Stimulated activated CD4-positive, alpha-beta T cell treated with anti-CD3 and anti-CD28 coated beads, Interleukin-4, amount 100 ng/mL, for 24 hours (primary cell): ENCODE results near the gene HCRTR2.
"Not testable (repeated sequence)": the region's sequence is repeated elsewhere in the genome, so short reads cannot be mapped to it uniquely, and the experiment has no call there.

Experiments used
- DNase-seq: peaks from one replicate; pipeline ENCODE4 v3.0.0-alpha.2; 2020

Gene HCRTR2

DNA sequence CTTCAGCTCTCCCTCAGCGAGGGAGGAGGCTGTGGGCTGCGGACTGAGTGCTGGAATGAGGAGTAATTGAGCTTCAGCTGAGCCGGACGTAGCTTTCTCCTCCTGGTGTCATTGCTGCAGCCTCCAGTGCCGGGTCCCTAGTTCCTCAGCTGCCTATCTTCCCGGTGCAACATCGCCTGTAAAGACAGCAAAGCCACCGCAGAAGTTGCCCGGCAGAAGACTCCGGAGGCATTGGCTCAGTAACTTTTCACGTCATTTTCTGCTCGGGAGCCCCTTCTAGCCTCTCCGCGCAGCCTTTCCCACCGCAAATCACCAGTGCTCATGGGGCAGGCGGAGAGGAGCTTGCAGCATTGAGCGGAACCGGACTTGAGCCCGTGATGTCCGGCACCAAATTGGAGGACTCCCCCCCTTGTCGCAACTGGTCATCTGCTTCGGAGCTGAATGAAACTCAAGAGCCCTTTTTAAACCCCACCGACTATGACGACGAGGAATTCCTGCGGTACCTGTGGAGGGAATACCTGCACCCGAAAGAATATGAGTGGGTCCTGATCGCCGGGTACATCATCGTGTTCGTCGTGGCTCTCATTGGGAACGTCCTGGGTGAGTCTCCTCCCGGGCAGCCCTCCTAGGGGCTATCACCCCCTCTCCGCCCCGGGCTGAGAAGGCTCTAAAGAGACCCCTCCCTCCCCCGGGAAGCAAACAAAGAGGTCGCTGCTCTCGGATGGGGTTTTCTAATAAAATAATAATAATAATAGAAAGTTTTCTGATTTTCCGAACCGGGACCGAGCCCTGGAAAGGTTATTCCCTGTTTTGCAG lies at the start of gene HCRTR2:
Gene HCRTR2, plus strand, starts transcription at position 305 of the 816 bp plus-strand sequence. Its CDS starts 73 bp downstream, at position 378.
- no peak for DNase-seq

DNA sequence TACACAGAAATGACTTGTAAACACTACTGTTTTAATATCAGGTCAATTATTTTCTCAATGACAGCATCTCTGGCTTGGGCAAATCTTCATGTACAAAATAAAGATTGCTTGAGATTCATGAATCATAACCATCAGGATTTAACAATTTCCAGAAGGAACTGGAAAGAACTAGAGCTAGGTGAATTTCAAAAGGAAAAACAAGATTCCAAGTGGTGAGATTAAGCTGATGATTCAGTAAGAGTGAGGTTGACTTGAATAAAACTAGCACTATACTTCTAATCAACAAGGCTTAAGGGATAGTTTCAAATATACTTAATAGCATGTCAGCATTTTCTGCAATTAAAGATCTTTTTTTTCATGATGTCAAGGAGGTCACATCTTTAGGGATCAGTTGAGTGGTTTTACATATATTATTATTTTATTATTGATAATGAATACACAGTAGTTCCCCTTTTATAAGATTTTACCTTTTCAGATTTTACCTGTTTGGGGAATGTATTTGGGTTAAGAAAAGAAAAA lies 43.5 kb upstream of the HCRTR2 start:
- DNase-seq: no peak

DNA sequence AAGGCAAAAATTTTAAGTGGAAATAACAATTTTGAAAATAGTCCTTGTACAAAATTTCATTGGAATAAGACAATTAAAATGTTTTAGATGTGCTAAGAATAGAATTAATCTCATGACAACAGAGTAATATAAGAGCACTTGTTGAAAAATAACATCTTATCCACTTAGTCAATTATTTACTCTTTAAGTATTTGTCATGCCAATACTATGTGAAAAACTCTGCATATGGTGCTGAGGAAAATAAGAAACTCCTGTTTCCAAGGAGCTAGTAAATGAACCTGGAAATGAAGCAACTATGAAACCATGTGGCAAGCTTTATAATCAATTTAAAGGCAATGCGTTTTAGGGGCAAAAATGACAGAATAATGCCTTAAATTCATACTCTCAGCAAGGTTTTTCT lies 42.7 kb upstream of the HCRTR2 start:
- no peak for DNase-seq

DNA sequence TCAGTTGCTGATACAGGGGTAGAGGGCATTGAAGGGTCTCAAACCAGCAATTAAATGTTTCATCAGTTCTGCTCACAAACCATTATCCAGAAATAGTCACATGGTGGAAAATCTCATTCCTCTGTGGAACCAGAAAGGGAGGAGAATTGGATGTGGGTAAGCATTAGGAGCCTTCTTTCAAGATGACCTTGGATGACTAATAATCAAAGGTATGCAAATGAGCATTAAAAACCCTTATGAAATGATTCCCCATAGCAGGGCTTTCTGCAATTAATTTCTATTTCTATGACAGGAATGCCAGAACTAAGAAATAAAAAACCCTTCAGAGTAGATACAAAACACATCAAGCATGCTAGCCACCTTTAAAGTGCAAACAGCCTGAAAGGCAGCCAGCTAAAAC lies 37.4 kb upstream of the HCRTR2 start:
- DNase-seq: no peak

DNA sequence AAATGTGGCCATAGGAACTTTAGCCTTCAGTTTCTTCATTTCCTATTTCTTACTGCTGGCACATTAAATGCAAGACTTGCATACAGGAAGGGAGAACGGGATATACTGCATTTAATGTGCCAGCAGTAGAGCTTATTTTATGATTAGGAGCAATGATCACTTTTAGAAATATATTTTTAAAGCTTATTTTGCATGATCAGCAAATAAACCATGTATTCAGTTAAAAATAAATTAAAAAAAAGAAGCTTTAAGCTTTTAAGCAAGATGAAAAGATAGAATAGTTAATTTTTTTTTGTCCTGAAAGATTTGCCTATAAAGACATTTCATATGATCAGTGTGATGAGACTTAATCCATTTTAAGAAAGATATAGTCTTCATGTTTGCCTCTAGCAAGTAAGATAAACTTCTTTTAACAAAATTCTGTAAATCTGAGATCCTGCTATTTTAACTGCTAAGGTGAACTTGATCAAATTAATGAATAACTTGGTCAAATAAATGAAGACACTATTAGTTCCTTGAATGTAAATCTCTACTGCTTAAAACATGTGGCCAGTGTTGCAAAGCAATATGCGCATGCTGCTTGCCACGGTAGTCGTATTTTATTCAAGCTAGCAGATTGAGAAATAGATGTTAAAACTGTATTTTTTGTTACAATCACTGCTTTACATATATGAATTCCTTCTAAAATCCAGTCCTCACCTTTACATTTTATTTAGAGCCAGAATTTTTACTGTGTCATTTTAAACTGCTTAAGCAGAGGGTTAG lies 36.2 kb upstream of the HCRTR2 start:
- DNase-seq: no peak

DNA sequence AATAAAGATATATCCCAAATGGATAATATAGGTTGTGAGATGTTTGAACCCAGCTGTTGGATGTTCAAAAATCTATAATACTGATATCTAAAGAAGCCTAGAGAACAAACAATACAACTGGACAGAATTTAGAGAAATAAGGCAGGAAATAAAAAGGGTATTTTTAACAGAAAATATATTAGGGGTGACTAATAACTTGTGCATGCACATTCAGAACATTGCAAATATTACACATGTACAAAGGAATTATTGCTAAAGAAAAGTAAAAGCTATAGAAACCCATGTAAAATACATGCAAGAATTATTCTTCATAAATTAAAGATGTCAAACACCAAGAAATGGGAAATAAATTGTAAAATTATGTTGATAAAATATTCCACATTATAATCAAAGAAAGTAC lies 32.7 kb upstream of the HCRTR2 start:
- DNase-seq: no peak

DNA sequence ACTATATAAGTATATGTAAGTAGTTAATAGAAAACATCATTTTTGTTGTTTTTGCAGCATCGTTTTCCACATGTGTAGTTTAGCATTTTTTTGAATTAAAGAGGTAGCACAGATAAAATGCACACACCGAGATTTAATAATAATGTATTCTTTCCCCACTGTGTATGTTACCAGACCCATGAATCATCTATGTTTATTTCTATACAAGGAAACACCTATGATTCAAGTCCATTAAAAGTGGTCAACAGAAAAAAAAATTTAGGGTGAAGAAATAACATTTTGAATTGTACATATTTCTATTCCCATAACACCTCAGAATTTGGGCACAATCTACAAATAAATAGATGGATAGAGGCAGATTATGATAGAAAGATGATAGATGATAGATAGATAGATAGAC lies 31.7 kb upstream of the HCRTR2 start:
- DNase-seq: no peak

DNA sequence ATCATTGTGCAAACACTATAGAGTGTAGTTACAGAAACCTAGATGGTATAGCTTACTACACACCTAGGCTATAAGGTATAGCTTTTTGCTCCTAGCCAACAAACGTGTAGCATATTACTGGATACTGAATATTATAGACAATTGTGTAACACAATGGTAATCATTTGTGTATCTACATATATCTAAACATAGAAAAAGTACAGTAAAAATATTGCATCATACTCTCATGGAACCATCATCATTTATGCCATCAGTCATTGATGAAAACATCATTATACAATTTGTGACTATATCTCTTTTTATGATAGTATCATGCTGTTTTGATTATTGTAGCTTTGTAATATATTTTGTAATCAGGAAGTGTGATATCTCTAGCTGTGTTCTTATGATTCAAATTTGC lies 21.0 kb upstream of the HCRTR2 start:
- DNase-seq: no peak

DNA sequence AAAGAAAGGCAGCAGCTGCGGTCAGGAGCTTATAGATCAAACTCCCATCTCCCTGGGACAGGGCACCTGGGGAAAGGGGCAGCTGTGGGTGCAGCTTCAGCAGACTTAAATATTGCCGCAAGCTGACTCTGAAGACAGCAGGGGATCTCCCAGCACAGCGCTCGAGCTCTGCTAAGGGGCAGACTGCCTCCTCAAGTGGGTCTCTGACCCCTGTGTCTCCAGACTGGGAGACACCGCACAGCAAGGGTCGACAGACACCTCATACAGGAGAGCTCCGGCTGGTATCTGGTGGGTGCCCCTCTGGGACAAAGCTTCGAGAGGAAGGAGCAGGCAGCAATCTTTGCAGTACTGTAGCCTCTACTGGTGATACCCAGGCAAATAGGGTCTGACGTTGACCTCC lies 15.5 kb upstream of the HCRTR2 start:
- not testable (repeated sequence) for DNase-seq

DNA sequence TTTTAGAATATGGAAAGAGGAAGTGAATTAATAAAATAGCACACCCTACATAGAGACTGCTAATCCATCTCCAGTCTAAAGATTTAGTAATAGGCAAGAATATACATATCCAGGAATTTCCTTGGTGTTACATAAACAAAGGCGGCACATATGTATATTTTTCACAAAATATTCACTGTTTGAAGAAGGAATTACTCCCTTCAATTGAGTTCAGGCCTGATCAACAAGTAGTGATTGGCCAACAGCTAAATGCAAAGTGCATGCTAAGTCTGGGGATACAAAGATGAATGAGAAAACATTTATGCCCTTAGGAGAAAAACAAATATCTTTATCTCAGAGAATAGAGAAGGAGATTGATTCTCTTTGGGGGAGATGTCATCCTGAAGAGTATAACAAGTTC lies 6.5 kb upstream of the HCRTR2 start:
- DNase-seq: no peak

DNA sequence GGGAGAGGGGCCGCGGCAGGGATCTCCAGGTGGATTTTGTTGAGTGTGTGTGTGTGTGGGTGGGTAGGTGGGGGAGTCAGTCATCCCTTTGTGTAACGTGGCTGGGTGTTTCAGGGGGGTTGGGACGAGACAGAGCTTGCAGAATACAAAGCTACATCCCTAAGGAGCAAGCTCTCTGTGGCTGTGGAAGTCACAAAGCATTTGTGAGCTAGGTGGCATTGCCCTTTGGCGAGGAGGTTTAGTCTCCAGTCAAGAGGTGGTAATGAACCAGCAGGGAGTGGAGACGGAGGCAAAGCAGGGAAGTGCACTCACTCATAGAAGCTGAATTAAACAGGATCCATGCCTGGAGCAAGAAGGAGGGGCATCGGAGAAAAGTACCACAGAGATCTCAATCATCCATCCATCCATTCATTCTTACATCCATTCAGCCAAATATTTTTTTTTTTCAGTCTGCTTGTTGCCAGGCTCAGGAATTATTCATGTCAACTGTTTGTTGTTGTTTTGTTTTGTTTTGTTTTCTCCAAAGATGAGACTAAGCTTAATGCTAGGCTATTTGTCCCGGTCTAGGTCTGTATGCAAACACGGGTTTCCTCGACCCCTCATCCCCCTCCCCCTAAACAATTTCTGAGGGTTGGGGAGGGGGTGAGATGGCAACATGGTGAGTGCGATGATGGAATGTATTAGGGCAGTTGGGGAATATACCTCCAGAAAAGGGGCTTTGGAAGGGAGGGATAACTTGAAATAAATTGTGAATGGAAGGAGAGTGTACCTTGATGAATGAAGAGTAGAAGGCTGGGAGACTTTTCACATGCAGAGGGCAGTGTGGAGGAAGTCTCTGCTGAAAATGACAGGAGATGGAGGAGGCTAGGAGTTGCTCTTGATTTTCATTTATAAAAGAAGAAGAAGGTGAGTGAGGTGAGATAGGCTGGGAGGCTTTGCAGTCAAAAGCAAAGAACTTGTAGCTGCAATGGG lies 1.0 kb downstream of the HCRTR2 start:
- no peak for DNase-seq

DNA sequence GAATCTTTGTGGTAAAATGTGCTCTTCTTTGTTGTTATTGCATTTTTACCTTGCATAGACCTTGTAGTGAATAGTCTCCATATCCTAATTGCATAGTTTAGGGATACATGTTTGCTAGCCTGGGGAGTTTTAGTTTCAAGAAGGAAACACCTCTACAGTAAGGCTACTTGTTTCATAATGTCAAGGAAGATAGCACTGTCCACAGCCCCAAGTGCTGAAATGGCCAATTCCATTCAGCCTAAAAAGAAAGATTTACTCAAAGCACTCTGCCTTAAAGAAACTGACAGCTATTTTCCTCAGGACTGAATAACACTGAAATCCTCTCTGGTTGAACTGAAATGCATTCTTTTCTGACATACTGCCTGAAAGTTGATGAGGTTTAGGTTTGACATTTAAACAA lies 2.6 kb downstream of the HCRTR2 start:
- DNase-seq: no peak

DNA sequence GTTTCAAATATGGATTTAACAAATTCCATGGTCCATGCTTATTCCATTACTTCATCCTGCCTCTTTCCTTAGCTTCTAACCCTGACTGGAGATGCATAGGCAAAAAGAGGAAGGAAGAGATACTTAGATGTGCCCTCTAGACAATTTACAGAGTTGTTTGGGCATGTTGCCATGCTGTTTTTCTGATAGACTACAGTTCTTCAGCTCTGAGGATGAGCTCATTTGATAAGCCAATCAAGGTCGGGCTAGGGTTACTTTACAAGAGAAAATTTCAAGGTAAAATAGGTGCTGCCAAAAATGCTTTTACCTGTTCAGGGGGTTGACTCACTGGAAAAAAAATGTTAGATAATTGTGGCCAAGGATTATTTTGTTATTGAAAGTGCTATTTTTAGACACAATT lies 5.9 kb downstream of the HCRTR2 start:
- no peak for DNase-seq

DNA sequence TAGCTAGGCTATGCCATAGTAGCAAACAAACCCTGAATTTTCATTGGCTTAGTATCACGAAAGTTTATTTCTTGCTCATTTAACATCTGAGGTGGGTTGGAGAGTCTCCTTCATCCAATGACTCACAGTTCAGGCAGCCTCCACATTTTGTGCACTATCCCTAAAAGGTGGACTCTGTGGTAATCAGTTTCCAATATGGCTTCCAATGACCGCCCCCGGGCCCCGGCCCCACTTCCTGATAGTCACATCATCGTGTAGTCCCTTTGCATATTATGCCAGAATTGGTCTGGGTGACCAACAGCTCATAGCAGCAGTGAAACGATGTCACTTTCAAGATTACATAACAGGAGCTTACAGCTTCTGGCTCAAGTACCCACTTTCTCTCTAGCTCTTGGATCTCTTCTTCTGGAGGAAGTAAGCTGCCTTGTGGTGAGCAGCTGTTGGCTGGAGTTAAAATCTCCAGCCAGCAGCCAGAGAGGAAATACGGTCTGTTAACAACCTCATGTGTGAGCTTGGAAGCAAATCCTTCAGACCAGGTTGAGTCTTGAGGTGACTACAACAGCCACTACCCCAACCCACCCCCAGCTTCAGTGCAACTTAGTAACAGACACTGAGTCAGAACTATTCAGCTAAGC lies 7.8 kb downstream of the HCRTR2 start:
- no peak for DNase-seq

DNA sequence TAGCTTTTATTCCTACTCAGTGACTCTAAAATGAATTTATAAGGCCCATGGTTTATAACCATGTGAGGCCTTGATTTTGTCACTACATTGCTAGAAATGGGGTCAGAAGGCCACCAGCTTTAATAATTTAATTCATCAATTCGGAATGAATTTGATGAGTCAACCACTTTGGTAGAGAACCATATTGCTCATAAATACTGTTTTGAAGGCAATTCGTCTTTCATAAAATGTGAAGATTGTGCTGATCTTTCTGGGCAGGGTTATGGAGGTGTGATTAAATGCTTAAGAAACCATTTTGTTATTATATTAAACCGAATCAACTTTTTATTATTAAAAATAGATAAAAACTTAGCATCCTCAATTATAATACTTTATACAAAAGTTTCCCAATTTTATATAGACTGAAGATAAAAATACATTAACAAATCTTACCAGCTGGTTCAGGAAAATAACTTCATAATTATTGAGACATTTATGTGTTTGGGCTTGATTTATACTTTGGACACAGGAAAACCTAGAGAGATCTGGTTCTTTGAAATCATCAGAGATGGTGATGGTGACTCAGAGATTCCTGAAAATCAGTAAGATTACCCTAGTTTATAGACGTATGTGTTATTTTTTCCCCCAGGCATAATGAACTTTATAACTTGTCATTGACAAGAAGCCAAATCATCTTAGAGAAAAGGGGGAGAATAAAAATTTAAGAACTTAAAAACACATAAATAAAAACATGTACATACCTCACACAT lies 10.6 kb downstream of the HCRTR2 start:
- no peak for DNase-seq

DNA sequence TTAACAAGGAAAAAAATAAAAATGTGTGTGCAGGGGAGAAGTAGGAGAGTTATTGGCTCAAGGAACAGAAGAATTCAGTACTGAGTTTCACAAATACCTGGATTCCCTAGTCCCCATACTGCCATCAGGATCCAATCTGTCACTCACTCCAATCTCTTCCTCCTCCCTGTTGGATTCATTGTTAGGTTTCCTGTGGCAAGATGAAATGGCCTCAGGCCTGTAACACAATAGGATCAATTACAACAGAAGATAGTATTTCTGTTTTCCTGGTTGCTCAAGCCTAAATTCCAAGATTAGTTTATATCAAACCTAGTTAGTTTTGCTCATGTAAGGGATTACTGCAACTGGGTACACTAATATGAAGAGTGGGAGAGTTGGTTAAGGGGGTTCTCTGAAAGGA lies 24.4 kb downstream of the HCRTR2 start:
- DNase-seq: no peak

DNA sequence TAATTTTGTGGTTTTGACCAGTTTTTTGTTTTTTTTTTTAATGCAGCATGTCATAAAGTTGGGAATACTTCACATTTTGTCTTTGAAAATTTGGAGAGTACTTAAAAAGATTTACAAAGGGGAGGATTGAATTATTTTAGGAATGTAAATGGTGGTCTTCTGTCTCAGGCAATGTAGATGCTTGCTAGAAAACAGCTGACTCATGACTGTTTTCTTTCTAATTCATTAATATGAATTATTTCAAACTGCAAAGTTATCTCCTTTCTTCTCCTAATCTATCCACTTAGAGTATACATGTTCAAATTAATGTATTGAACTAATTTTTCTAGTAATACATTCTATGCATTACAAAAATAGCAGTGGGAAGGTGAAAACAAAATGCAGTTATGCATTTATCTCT lies 24.9 kb downstream of the HCRTR2 start:
- DNase-seq: no peak

DNA sequence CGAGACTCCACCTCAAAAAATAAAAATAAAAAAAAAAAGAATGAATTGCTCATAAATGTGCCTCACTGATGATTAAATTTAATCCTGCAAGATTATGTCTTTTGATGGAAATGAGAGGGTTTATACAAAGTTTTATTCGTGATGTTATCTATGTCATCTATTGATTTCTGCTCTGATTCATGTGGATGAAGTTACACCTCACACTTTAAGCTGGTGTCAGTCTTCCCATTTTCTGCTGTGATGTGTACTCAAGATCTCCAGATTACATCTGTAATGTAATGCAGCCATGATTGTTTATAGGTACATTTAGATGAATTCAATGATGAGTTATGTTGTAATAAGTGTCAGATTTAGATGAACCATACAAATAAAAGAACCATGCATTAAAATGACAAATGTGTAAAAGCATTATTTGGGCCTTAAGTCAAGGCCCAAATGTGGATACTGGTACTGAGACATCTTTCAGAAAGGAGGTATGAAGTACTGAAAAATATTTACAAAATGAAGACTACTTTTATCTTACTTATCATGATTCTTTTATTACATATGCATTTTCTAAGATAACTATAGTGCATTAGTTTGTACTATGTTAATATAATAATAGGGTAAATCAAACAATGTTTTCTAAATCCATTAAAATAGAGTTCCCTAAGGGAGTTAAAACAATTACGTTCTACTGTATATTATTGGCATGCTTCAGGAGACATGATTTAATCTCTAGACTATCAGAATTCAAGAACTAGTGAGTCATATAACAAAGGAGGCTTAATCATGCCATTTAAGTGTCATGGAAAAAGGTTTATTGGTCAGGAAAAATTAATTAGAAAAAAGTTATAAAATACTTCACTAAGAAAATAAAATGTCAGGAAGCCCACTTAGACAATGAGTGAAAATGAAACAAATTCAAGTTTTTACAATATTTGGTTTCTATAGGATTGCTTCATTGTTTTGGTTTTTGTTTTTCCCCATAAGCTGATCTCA lies 34.5 kb downstream of the HCRTR2 start:
- no peak for DNase-seq

DNA sequence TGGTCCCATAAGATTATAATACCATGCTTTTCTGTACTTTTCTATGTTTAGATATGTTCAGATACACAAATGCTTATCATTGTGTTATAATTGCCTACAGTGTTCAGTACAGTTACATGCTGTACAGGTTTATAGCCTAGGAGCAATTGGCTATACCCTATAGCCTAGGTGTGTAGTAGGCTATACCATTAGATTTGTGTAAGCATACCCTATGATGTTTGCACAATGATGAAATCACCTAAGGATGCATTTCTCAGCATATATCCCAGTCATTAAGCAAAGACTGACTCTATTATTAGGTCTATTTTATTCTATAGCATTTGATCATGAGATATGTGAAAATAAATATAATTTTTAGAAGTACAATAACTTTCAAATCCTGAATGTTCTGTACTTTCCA lies 36.6 kb downstream of the HCRTR2 start:
- no peak for DNase-seq

DNA sequence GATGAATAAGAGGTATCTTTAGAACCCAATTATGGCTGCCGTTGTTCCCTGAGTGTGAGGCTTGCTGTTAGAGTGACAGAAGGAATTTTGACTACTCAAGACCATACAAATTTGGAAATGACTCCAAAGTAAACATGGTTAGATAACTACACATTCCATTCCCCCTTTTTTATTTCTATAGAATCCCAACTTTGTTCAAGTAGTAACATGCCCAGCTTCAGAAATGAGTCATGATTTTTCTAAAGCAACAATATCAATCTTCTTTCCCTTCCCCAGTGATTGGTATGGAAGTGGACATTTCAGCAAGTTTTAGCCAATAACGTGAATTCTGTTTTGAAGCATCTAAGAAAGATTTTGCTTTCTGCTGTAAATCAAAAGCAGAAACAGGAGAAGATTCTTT lies 37.8 kb downstream of the HCRTR2 start:
- DNase-seq: no peak
